ENCODE results near the gene KCNJ9.

KCNJ9 gene

DNA sequence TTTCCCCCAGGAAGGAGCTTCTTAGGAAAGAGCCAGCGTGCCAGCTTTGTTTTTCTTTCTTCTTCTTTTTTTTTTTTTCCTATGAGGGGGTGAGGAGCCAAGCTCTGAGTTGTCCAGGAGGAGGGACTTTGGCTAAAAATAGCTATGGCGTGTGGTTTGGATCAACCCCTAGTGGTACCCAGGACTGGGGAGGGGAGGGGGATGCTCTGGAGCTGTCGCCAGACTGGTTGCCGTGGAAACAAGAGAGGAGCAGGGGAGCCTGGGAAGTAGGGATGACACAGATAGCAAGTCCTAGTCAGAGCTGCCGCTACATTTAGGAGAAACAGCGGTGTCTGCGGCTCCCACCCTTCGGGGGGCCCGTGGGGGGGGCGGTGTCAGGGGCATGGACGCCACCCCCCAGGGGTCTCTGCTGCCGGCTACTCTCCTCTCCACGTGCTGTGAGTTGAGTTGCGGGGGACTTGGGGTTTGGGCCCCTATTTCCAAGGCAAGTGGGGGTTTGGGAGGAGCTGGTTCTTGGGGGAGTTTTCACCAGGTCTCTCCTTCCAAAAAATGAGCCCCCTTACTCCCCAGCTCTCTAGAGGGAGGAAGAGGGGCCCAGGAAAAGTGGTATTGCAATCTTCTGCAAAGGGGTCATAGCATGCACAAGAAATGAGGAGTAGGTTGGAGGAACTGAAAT is at the start of gene KCNJ9:
Gene KCNJ9 (plus strand): TSS at position 278 of the 676 bp plus-strand sequence. CDS start 2,493 bp downstream, outside the sequence.
- H3K27ac ChIP-seq = no peak within 1 kb of the TSS
- no peaks in the 10 kb centered on the region for H3K36me3 ChIP-seq
- no peak within 1 kb of the TSS for H3K4me3 ChIP-seq (ENCODE audit: low read depth, low read length)
- no peaks in the 10 kb centered on the region for H3K9me3 ChIP-seq (ENCODE audit: severe bottlenecking)
- no peak for TF ChIP-seq CTCF (IDR thresholded peaks at IDR 0.05; ENCODE audit: low read depth, low read length)
- peaks cover 74% of the 10 kb centered on the region for H3K27me3 ChIP-seq (ENCODE audit: insufficient read depth, low read depth, severe bottlenecking)
- DNase-seq = no peak

GRCh38 chr1:160032165-160032820 is 49.0 kb upstream of the KCNJ9 start:
- Histone ChIP-seq H3K4me3 (ENCODE audit: low read depth, low read length) (peak overlapping the region; percentile 84), H3K9me3 (ENCODE audit: severe bottlenecking) (no peaks in the 10 kb centered on the region), H3K36me3 (no peaks in the 10 kb centered on the region), H3K27me3 (ENCODE audit: insufficient read depth, low read depth, severe bottlenecking) (peaks cover 1% of the 10 kb centered on the region), H3K27ac (peak overlapping the region; percentile 43)
- DNase-seq = no peak
- no peak for TF ChIP-seq CTCF (IDR thresholded peaks at IDR 0.05; ENCODE audit: low read depth, low read length)

- Histone ChIP-seq H3K36me3 (no peaks in the 10 kb centered on the region), H3K27ac (no peak overlapping the region), H3K4me3 (ENCODE audit: low read depth, low read length) (no peak overlapping the region), H3K27me3 (ENCODE audit: insufficient read depth, low read depth, severe bottlenecking) (peaks cover 45% of the 10 kb centered on the region), H3K9me3 (ENCODE audit: severe bottlenecking) (no peaks in the 10 kb centered on the region)
- no peak for DNase-seq
- TF ChIP-seq CTCF (IDR thresholded peaks at IDR 0.05; ENCODE audit: low read depth, low read length) = no peak
Observed at GRCh38 chr1:160040476-160040875, 40.9 kb upstream of the KCNJ9 start.

- no peak for DNase-seq
- Histone ChIP-seq H3K27ac (no peak overlapping the region), H3K9me3 (ENCODE audit: severe bottlenecking) (no peaks in the 10 kb centered on the region), H3K27me3 (ENCODE audit: insufficient read depth, low read depth, severe bottlenecking) (peaks cover 57% of the 10 kb centered on the region), H3K36me3 (no peaks in the 10 kb centered on the region), H3K4me3 (ENCODE audit: low read depth, low read length) (no peak overlapping the region)
- no peak for TF ChIP-seq CTCF (IDR thresholded peaks at IDR 0.05; ENCODE audit: low read depth, low read length)
Observed at GRCh38 chr1:160043543-160043942, 37.8 kb upstream of the KCNJ9 start.

DNA sequence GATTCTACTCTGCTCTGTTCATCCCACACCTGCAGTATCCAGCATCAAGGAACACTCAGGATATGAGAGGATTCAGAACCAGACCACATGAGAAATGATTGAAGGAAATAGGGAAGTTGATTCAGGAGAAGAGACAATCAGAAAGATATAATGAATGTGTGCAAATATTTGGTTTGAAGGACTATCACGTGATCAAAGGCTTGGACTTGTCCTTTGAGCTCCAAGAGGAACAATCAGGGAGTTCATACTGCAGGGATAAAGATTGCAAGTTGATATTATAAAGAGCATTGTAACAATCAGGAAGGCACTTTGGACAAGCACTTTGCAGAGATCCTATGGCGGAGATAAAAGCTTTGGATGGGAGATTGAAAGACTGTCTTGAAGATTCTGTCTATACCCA is 35.7 kb upstream of the KCNJ9 start:
- TF ChIP-seq CTCF (IDR thresholded peaks at IDR 0.05; ENCODE audit: low read depth, low read length) = no peak
- Histone ChIP-seq H3K4me3 (ENCODE audit: low read depth, low read length) (no peak overlapping the region), H3K27me3 (ENCODE audit: insufficient read depth, low read depth, severe bottlenecking) (peaks cover 55% of the 10 kb centered on the region), H3K27ac (no peak overlapping the region), H3K9me3 (ENCODE audit: severe bottlenecking) (no peaks in the 10 kb centered on the region), H3K36me3 (no peaks in the 10 kb centered on the region)
- no peak for DNase-seq

Data from WERI-Rb-1 (cell line).